ENCODE results near the gene EMP2. TPM values are rescaled to one million over a fixed set of nuclear protein-coding genes. Genes with fewer than 3 reads are reported as not detected.

Gene EMP2
- total RNA-seq, 2 experiments from 2014 or later = not detected

DNA sequence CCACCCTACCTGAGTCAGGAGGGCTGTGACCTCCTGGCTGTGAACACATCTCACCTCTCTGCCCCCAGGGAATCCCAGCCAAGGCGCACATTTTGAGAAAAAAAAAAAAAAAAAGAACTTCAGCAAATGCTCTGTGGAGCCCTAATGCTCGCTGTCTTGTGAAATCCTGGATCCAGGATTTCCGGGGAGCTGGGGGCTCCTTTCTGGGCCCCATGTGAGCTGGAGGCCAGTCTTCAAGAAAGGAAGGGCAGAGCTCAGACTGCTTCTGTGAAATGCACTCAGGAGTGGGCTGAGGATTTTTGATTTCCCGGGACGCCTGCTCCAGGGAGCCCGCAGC is 36.0 kb upstream of the EMP2 start:
- Mint-ChIP-seq H3K36me3 (no peaks in the 10 kb centered on the region), H3K9me3 (no peaks in the 10 kb centered on the region), H3K4me3 (no peak overlapping the region), H3K27ac (no peak overlapping the region), H3K27me3 (peaks cover 29% of the 10 kb centered on the region), H3K4me1 (peaks cover 3% of the 10 kb centered on the region)
- no peak for DNase-seq

DNA sequence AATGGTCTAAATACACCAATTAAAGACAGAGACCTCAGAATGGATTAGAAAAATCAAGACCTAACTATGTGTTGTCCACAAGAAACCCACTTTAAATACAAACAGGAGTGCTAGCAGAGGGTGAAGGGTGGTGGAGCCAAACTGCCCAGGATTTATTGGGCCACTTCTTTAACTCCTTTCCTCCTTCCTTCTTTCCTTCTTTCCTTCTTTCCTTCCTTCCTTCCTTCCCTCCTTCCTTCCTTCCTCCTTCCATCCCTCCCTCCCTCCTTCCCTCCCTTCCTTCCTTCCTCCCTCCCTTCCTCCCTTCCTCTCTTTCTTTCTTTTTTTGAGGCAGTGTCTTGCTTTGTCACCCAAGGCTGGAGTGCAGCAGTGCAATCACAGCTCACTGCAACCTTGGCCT is 34.3 kb upstream of the EMP2 start:
- Mint-ChIP-seq H3K4me3 (no peak overlapping the region), H3K36me3 (no peaks in the 10 kb centered on the region), H3K4me1 (peaks cover 3% of the 10 kb centered on the region), H3K9me3 (no peaks in the 10 kb centered on the region), H3K27me3 (peaks cover 24% of the 10 kb centered on the region), H3K27ac (no peak overlapping the region)
- DNase-seq = no peak

DNA sequence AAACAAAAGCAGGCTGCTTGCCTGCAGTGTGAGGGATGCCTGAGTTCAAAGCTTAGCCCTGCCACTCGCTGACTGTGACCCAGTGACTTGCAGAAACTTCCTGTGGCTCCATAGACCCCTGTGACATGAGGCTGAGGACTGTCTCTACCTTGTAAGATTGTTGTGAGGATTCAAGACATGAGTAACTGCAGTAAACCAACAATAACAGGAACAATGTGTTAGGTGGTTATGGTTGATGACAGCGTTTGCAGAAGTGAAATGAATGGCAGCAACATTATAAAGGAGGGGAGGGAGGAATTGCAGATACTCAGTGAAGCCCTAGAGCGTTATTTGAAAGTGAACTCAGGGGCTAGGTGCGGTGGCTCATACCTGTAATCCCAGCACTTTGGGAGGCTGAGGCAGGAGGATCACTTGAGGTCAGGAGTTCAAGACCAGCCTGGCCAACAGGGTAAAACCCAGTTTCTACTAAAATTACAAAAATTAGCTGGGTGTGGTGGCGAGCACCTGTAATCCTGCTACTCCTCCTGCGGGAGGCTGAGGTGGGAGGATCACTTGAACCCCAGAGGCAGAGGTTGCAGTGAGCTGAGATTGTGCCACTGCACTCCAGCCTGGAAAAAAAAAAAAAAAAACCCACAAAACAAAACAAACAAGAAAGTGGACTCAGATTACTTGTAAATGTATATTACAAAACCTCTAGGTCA is 33.5 kb upstream of the EMP2 start:
- Mint-ChIP-seq H3K4me1 (no peaks in the 10 kb centered on the region), H3K27me3 (peaks cover 16% of the 10 kb centered on the region), H3K4me3 (no peak overlapping the region), H3K36me3 (no peaks in the 10 kb centered on the region), H3K9me3 (no peaks in the 10 kb centered on the region), H3K27ac (no peak overlapping the region)
- DNase-seq = no peak

DNA sequence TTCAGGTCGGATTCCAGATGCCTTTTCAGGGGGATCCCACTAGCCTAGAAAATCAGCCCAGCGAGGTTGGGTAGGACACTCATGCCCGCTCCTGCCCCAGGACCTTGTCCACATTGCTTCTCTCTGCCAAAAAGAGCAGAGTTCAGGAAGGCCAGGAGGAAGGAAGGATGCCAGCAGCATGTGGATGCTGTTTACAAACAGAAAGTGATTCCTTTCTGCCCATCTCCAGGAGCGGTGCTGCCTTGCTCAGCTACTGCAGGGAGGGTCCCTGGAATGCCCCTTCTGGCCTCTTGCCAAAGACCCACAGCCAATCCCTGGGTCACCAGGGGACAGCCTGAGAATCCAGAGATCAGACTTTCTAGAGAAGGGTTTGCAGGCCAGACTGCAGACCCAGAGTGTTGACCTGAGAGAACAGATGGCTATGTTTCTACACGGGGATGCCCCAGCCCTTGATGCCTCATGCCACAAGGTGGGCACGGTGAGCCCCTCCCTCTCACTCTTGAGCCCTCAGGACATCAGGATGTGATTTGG is 32.3 kb upstream of the EMP2 start:
- Mint-ChIP-seq H3K36me3 (no peaks in the 10 kb centered on the region), H3K9me3 (no peaks in the 10 kb centered on the region), H3K27me3 (peaks cover 12% of the 10 kb centered on the region), H3K4me3 (no peak overlapping the region), H3K27ac (no peak overlapping the region), H3K4me1 (no peaks in the 10 kb centered on the region)
- no peak for DNase-seq

DNA sequence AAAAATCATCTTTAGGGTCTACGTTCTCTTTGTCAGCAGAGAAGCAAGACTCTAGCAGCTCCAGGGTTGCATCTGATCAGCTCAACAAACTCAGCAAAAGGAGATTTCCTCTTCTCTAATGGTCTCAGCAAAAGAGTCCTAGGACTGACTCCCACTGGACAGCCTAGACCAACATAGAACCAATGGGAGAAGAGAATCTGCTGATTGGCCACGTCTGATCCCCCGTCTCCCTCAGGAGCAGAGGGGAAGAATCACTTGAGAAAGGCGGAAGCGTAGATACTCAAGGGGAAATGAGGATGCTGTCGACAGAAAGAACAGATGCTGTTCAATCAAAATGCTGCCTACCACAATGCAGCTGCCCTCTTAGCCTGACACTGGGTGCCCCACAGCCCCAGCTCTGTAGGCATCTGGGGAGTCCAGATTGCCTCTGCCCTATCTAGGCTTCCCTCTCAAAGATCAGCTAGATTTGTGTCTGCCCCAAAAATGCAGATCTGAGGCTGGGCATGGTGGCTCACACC is 31.5 kb upstream of the EMP2 start:
- no peak for DNase-seq
- Mint-ChIP-seq H3K27me3 (peaks cover 7% of the 10 kb centered on the region), H3K27ac (no peak overlapping the region), H3K4me3 (no peak overlapping the region), H3K9me3 (no peaks in the 10 kb centered on the region), H3K4me1 (no peaks in the 10 kb centered on the region), H3K36me3 (no peaks in the 10 kb centered on the region)

DNA sequence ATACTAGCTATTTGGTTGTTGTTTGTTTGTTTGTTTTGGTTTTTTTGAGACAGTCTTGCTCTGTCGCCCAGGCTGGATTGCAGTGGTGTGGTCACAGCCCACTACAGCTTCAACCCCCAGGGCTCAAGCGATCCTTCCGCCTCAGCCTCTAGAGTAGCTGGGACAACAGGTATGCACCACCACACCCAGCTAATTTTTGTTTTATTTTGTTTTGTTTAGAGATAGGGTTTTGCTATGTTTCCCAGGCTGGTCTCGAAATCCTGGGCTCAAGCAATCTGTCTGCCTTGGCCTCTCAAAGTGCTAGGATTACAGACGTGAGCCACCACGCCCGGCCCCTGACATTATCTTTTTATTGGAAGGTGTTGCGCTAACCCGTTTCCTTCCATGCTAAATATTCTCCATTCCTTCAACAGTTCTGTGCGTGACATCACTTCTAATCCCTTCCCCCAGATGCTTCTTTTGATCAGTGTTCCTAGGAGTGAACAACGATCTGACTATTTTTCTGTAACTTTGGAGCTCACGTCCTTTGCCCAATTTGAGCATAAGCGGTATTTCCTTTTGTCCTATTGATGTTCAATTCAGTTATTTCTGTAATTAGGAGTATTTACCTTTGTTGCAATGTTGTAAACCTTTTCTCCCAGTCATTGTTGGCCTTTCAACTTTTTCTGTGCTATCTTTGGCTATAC is 30.2 kb upstream of the EMP2 start:
- H3K9me3 Mint-ChIP-seq = no peaks in the 10 kb centered on the region
- DNase-seq = no peak
- H3K27ac Mint-ChIP-seq = no peak overlapping the region
- peaks cover 14% of the 10 kb centered on the region for H3K27me3 Mint-ChIP-seq
- H3K4me1 Mint-ChIP-seq = no peaks in the 10 kb centered on the region
- H3K4me3 Mint-ChIP-seq = no peak overlapping the region
- no peaks in the 10 kb centered on the region for H3K36me3 Mint-ChIP-seq

DNA sequence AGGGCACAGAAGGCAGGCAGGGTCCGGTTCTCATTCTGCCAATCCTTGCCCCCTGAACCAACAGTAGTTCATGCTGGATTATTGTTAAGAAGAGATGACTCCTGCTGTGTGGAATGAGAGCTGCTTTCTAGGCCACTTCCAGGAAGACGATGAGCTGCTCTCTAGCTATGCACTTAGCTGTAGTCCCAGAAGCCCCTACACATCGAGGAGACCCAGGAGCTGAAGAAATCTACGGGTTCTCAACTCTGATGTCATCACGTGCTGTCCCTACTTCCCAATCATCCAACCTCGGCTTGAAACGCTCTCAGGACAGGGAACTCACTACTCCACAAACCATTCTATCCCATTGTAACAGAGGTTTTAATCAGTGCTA is 29.0 kb upstream of the EMP2 start:
- Mint-ChIP-seq H3K36me3 (no peaks in the 10 kb centered on the region), H3K9me3 (no peaks in the 10 kb centered on the region), H3K27me3 (peaks cover 10% of the 10 kb centered on the region), H3K27ac (no peak overlapping the region), H3K4me1 (no peaks in the 10 kb centered on the region), H3K4me3 (no peak overlapping the region)
- DNase-seq = no peak

DNA sequence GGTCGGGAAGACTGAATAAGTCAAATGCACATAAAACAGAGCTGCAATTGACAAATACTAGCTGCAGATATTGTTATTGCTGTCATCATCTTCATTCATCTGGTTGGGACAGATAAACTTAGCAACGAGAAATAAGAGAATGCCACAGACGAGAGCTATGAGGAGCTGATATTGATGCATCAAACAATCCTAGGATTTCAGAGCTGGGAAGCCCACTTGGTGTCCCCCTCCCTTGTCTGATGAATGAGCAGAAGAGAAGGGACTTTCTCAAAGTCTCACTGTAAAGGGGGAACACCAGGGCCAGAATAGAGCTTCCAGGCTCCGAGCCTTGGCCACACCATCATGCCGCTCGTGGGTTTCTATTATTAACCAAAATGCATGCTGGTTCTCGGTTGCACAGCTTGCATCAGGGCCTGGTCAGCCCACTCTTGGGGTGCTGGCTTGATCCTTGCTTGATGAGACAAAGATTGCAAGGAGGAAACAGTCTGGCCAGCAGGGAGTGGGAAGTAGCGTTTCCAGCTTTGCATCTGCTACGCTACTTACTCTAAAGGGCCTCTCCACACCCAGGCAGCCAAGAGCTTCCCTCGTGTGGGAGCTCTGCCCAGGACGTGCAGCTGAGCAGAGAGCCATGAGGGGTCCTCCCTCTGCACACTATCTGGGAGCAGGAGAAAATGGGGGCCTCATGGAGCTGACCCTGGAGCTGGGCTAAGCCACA is 28.4 kb upstream of the EMP2 start:
- Mint-ChIP-seq H3K4me1 (no peaks in the 10 kb centered on the region), H3K4me3 (no peak overlapping the region), H3K9me3 (no peaks in the 10 kb centered on the region), H3K27ac (no peak overlapping the region), H3K27me3 (peaks cover 11% of the 10 kb centered on the region), H3K36me3 (no peaks in the 10 kb centered on the region)
- no peak for DNase-seq

DNA sequence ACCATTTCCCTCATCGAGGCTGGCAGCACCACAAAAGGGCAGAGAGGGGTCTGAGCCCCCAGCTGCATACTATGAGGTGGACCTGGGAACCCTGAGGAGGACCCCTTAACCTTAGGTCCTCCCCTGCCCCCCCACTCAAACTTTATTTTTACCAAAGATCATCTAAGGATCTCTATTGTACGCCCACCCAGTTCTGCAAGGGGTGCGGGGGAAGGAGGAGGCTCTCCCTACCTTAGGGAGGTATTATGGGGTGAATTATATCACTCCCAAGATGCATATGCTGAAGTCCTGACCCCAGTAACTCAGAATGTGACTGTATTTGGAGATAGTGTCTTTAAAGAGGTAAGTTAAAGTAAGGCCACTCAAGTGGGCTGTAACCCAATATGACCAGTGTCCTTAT is 26.8 kb upstream of the EMP2 start:
- Mint-ChIP-seq H3K27ac (no peak overlapping the region), H3K36me3 (no peaks in the 10 kb centered on the region), H3K4me1 (no peaks in the 10 kb centered on the region)

DNA sequence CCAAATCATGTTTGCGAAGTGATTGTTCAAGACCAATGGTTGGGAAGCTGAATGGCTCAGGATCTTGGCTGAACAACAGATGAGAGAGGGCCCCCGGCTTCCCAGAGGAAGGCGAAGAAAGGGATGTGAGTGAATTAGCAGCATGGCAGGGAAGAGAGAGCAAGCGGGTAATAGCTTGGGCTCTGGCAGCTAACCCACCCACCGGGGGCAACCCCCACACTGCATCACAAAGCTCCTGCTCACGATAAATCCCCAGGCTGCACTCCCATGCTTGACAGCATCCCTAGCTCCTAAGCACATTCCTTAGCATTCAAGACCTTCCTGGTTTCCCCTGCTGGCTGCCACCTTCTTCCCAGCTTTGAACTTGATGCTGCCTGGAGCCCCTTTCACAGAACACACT is 26.2 kb upstream of the EMP2 start:
- Mint-ChIP-seq H3K27ac (no peak overlapping the region), H3K9me3 (no peaks in the 10 kb centered on the region), H3K4me1 (no peaks in the 10 kb centered on the region)

More for the DNA sequence above, 26.8 kb upstream of the EMP2 start:
- no peak for DNase-seq
- Mint-ChIP-seq H3K27me3 (peaks cover 14% of the 10 kb centered on the region), H3K4me3 (no peak overlapping the region), H3K9me3 (no peaks in the 10 kb centered on the region)

DNA sequence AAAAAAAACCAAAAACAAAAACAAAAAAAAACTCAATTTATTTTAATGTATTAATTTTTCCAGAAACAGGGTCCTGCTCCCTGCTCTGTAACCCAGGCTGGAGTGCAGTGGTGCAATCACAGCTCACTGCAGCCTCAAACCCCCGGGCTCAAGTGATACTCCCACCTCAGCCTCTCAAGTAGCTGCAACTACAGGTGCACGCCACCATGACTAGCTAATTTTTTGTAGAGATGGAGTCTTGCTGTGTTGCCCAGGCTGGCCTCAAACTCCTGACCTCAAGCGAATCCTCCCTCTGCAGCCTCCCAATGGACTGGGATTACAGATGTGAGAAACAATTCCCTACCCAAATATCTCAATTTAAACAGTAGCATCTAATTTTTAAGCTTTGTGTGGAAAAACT is 25.2 kb upstream of the EMP2 start:
- no peak overlapping the region for H3K27ac Mint-ChIP-seq
- H3K4me3 Mint-ChIP-seq = no peak overlapping the region
- no peak for DNase-seq
- H3K27me3 Mint-ChIP-seq = peaks cover 10% of the 10 kb centered on the region
- no peaks in the 10 kb centered on the region for H3K36me3 Mint-ChIP-seq
- no peaks in the 10 kb centered on the region for H3K9me3 Mint-ChIP-seq
- no peaks in the 10 kb centered on the region for H3K4me1 Mint-ChIP-seq

More for the DNA sequence above, 26.2 kb upstream of the EMP2 start:
- peaks cover 10% of the 10 kb centered on the region for H3K27me3 Mint-ChIP-seq
- no peak overlapping the region for H3K4me3 Mint-ChIP-seq
- no peaks in the 10 kb centered on the region for H3K36me3 Mint-ChIP-seq
- no peak for DNase-seq

DNA sequence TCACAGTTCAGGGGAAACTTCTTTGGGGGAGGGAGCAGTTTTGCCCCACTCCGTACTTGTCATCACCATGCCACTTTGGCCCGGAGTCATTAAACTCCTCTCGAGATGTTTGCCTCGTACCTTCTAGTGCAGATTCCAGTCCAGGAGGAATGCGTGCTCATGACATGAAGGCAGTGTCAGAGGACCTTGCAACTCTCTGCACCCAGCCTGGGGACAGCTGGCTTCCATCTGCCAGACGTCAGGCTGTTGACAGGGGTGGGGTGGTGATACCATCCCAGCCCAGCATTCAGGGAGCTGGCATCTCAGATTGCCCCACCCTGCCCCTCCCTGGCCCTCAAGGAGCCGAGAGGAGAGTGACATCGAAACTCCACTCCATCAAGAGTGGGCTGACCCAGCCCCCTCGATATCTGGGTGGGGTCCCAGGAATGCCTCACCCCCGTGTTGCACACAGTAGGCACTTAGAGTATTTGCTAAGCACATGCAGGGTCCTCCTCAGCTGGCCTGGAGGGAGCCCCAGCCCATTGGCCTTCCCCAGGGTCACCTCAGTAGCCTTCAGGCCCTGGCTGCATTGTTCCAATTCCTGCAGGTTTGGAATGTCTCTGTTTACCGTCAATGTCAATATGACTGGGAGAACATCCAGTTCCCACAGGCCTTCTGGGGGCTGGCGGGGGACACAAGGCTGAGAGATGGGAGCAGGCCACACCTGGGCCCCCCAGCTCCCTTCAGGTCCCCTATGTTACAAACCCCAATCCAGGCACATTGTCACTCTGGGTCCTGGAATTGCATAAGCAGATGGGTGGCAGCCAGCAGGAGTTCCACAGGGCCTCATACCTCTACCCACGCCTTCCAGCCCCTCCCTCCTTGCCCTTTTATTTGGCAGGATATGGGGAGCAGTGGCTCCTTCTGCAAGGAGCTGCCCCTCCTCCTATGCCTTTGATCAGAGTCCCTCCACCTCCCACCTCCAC is 21.3 kb upstream of the EMP2 start:
- DNase-seq = no peak
- no peaks in the 10 kb centered on the region for H3K36me3 Mint-ChIP-seq
- no peaks in the 10 kb centered on the region for H3K4me1 Mint-ChIP-seq
- no peak overlapping the region for H3K4me3 Mint-ChIP-seq
- H3K27ac Mint-ChIP-seq = no peak overlapping the region
- H3K9me3 Mint-ChIP-seq = no peaks in the 10 kb centered on the region
- H3K27me3 Mint-ChIP-seq = peaks cover 21% of the 10 kb centered on the region

DNA sequence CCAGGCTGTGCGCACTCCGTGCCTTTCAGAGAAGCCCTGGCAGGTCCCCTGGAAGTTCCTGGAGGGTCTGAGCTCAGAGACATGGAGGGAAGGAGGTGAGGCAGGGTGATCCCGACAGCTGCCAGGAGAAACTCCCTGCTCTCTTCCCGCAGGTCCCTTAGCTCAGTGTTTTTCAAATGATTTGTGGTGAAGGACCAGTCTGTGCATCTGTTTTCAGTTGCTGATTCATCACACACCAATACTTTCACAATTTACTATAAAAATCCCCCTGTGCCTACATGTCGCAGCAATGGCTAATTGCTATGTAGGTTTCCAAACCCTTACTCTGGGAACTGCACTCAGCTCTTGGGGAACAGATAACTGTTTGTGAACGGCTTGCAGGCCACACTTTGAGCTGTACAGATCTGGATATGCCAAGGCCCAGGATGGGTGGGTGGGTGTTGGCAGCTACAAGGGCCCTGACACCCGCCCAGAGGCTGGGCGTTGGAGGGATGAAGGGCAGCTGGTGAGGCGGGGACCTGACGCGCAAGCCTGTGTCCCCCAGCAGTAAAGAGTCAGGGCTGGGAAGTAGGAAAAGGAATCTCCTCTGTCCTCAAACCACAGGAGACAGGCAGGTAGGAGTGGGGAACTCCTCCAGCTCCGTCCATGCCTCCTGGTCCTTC is 20.5 kb upstream of the EMP2 start:
- peaks cover 15% of the 10 kb centered on the region for H3K27me3 Mint-ChIP-seq
- no peaks in the 10 kb centered on the region for H3K4me1 Mint-ChIP-seq
- DNase-seq = no peak
- no peaks in the 10 kb centered on the region for H3K9me3 Mint-ChIP-seq
- H3K4me3 Mint-ChIP-seq = no peak overlapping the region
- no peaks in the 10 kb centered on the region for H3K36me3 Mint-ChIP-seq
- no peak overlapping the region for H3K27ac Mint-ChIP-seq

DNA sequence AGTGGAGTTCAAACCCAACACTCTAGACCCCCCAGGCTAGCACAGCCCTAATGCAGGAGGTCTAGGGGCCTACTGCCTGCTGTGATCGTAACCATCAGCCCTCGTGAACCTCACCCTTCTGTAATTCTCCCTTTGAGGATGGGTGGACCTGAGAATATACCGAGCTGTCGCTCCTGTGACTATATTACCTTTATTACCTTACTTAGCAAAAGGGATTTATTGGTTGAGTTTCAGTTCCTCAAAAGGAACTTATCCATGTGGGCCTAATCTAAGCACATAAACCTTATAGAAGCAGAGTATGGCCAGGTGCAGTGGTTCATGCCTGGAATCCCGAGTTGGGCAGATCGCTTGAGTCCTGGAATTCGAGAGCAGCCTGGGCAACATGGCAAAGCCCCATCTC is 19.2 kb upstream of the EMP2 start:
- Mint-ChIP-seq H3K27me3 (peaks cover 15% of the 10 kb centered on the region), H3K27ac (no peak overlapping the region), H3K9me3 (no peaks in the 10 kb centered on the region), H3K4me1 (no peaks in the 10 kb centered on the region), H3K4me3 (no peak overlapping the region), H3K36me3 (no peaks in the 10 kb centered on the region)
- no peak for DNase-seq

Data from activated naive CD8-positive, alpha-beta T cell treated with anti-CD3 and anti-CD28 coated beads for 36 hours (primary cell).